HG03354 (cell line): ENCODE data around the gene RECQL5.
"Not testable (repeated sequence)": the region's sequence is repeated elsewhere in the genome, so short reads cannot be mapped to it uniquely, and the experiment has no call there.

Source experiments
- ATAC-seq: cut with Tn5 transposase; IDR thresholded peaks from one replicate; pipeline ENCODE4 v1.9.1; 2021; ENCODE audit warnings: mild to moderate bottlenecking; ENCODE audit not compliant: unreplicated experiment, poor library complexity, severe bottlenecking

Gene RECQL5

GRCh38 chr17:75601057-75601987 is 65.6 kb downstream of the RECQL5 start:
- no peak for ATAC-seq

GRCh38 chr17:75596320-75597087 is 70.5 kb downstream of the RECQL5 start:
- ATAC-seq = no peak

- no peak for ATAC-seq
Observed at GRCh38 chr17:75595920-75596313, 71.0 kb downstream of the RECQL5 start.

GRCh38 chr17:75595284-75595919 is 71.6 kb downstream of the RECQL5 start:
- ATAC-seq = no peak

GRCh38 chr17:75594499-75595283 is 72.3 kb downstream of the RECQL5 start:
- no peak for ATAC-seq

GRCh38 chr17:75593430-75593829 is 73.5 kb downstream of the RECQL5 start:
- not testable (repeated sequence) for ATAC-seq

GRCh38 chr17:75592348-75593020 is 74.5 kb downstream of the RECQL5 start:
- no peak for ATAC-seq

- ATAC-seq = no peak
Observed at GRCh38 chr17:75591722-75592302, 75.1 kb downstream of the RECQL5 start.

- ATAC-seq = no peak
Observed at GRCh38 chr17:75590849-75591721, 75.9 kb downstream of the RECQL5 start.

GRCh38 chr17:75590314-75590761 is 76.6 kb downstream of the RECQL5 start:
- ATAC-seq = no peak

- ATAC-seq = no peak
Observed at GRCh38 chr17:75589919-75590303, 77.0 kb downstream of the RECQL5 start.

- ATAC-seq = peak; percentile 83
Observed at GRCh38 chr17:75589012-75589918, 77.7 kb downstream of the RECQL5 start.

GRCh38 chr17:75588596-75589011 is 78.3 kb downstream of the RECQL5 start:
- peak; percentile 4 for ATAC-seq

GRCh38 chr17:75587675-75588595 is 79.0 kb downstream of the RECQL5 start, which contains the start of gene MYO15B:
TSS of gene MYO15B (plus strand) at chr17:75587800. CDS start at chr17:75588058, 258 bp downstream.
- ATAC-seq = peak; percentile 24

GRCh38 chr17:75584849-75585175 is 82.1 kb downstream of the RECQL5 start:
- ATAC-seq = no peak

GRCh38 chr17:75583197-75583596 is 83.8 kb downstream of the RECQL5 start:
- not testable (repeated sequence) for ATAC-seq
